ENCODE results near the gene APLP2.
"Not testable (repeated sequence)": the region's sequence is repeated elsewhere in the genome, so short reads cannot be mapped to it uniquely, and the experiment has no call there.

APLP2 gene

DNA sequence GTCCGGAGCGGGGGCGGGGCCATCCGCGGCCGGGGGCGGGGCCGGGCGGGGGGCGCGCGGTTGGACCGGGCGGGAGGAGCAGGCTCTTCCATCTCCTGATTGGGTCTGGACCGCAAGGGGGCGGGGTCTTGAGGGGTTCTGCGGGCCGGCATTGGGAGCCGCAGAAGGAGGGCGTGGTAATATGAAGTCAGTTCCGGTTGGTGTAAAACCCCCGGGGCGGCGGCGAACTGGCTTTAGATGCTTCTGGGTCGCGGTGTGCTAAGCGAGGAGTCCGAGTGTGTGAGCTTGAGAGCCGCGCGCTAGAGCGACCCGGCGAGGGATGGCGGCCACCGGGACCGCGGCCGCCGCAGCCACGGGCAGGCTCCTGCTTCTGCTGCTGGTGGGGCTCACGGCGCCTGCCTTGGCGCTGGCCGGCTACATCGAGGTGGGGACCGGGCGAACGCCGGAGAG lies at the start of gene APLP2:
Gene APLP2, plus strand, starts transcription at position 236 of the 450 bp plus-strand sequence. Its CDS starts 84 bp downstream, at position 320.
- DNase-seq (ENCODE audit: low spot score), result peak; percentile 99

DNA sequence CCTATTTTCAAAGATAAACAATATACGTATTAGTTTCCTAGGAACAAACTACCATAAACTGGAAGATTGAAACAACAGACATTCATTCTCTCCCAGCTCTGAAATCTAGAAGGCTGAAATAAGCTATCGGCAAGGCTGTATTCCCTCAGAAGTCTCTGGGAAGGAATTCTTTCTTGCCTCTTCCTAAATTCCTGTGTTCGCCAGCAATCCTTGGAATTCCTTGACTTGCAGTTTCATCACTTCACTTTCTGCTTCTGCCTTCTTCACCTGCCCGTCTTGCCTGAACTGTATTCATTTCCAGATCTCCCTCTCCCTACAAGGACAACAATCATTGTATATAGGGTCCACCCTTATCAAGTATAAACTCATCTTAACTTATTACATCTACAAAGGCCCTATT lies 49.4 kb upstream of the APLP2 start:
- no peak for DNase-seq (ENCODE audit: low spot score)

DNA sequence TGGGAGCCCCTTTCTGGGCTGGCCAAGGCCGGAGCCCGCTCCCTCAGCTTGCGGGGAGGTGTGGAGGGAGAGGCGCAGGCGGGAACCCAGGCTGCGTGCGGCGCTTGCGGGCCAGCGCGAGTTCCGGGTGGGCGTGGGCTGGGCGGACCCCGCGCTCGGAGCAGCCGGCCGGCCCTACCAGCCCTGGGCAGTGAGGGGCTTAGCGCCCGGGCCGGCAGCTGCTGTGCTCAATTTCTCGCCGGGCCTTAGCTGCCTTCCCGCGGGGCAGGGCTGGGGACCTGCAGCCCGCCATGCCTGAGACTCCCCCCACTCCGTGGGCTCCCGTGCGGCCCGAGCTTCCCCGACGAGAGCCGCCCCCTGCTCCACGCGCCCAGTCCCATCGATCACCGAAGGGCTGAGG lies 48.1 kb upstream of the APLP2 start:
- DNase-seq (ENCODE audit: low spot score), result not testable (repeated sequence)

DNA sequence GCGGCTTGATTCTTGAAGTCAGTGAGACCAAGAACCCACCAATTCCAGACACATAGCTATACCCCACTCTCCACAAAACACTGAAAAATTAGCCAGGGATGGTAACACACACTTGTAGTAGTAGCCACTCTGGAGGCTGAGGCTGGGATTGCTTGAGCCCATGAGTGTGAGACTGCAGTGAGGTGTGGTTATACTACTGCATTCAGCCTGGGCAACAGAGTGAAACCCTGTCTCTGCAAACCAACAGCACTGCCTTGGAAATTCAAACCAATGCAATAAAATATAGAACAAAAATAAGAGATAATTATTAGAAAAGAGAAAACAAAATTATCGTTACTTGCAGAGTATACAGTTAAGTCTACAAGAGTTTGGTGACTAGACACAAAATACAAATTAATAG lies 46.9 kb upstream of the APLP2 start:
- DNase-seq (ENCODE audit: low spot score), result no peak

DNA sequence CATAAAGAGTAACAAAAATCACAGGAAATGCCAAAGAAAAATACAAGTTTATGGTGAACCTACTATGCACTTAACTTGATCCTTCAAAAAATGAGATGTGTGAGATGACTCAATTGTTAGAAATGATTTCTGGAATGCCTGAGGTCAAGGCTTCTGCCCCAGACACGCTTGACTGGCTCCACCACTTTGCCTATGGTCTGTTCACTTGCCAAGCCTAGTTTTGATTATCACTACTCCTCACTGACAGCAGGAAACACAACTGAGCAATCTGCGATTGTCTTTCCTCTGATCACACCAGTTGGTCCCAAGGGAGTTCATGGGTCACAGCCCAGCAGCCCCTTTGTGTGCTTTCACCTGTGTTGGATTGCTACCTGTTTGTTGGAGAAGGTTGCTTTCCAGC lies 46.5 kb upstream of the APLP2 start:
- DNase-seq (ENCODE audit: low spot score), result no peak

DNA sequence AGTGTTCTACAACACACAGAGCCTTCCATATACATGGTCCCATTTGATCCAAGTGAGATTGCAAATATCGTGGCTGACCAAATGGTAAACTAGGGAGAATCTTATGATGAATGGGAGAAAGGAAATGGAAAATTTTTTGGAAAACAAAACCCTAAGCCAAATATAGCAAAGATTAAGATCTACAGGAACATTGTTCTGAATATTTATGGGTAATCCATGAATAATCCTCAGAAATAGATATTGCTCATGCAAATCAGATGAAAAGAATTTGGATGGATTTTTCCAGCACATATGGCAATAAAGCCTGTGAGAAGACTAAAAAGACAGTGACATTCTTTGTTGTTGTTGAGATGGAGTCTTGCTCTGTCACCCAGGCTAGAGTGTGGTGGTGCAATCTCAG lies 45.3 kb upstream of the APLP2 start:
- DNase-seq (ENCODE audit: low spot score), result no peak

DNA sequence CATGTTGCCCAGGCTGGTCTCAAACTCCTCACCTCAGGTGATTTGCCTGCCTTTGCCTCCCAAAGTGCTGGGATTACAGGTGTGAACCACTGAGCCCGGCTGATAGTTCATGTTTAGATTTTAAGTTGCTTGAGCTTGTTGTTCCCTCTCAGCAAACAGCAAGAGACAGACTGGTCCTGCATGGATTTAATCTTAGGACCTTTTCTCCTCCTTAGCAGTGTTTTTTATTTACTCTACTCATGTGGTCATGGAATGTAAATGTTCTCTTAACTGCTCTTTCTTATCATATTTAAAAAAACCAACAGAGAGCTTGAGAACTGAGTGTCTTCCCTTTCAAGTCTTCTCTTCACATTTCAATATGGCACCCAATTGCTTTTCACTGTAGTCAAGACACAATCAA lies 44.3 kb upstream of the APLP2 start:
- no peak for DNase-seq (ENCODE audit: low spot score)

DNA sequence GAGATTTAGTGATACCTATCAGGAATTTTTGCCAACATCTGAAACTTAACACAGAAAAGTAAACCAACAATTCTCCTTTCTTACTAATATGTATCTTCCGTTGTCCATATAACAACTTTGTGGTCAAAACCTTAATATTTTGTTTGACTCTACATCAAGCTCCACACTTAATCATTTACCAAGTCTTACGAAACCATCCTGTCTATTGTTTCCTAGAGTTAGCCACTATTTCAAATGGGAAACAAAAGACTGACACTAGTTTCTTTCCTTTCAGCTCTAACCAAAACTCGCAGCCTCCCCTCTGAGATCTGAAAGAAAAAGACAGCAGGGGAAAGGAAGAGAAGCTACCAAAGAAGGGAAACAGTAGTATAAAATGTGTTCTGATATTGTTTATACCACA lies 40.6 kb upstream of the APLP2 start:
- no peak for DNase-seq (ENCODE audit: low spot score)

DNA sequence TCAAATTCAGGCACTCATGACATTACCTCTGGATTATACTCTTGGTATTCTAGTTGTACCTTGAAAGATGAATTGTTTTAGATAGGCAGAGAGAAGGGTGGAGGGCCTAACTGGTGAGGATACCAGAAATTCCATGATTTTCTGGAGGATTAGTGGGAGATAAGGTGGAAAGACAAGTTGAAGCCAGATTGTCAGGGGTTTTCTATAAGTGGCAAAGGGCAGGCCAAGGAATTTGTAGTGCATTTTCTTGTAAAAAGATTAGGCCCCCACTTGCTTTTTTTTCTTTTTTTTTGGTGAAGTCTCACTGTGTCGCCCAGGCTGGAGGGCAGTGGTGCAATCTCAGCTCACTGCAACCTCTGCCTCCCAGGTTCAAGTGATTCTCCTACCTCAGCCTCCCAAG lies 38.6 kb upstream of the APLP2 start:
- DNase-seq (ENCODE audit: low spot score), result no peak

DNA sequence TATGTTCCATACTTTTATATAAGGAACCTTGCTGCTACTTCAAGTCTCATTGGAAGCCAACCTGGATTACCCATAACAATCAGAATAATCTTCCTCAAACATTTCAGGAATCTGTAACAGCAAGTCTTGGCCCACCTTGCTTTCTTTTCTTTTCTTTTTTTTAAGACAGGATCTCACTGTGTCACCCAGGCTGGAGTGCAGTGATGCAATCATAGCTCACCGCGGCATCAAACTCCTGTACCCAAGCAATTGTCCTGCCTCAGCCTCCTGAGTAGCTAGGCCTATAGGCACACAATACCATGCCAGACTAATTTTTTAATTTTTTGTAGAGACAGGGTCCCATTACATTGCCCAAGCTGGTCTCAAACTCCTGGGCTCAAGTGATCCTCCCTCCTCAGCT lies 37.7 kb upstream of the APLP2 start:
- DNase-seq (ENCODE audit: low spot score), result no peak

DNA sequence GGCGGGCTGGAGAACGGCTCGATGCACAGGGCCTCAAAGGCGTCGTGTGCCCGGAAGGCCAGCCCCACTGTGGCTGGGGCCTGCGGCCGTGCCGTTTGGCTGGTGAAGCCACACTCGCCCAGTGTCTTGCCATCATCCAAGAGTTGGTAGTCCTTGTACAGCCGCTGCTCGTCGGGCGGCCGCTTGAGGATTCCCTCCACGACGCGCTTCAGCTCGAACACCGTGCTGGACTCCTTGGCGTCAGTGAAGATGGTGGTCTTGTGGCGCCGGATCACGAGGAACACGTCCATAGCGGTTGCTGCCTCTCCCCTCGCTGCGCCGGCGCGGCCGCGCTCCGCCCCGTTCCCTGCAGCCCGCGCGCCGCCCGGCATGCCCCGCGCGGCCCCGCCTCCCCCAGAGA lies 36.8 kb upstream of the APLP2 start:
- no peak for DNase-seq (ENCODE audit: low spot score)

DNA sequence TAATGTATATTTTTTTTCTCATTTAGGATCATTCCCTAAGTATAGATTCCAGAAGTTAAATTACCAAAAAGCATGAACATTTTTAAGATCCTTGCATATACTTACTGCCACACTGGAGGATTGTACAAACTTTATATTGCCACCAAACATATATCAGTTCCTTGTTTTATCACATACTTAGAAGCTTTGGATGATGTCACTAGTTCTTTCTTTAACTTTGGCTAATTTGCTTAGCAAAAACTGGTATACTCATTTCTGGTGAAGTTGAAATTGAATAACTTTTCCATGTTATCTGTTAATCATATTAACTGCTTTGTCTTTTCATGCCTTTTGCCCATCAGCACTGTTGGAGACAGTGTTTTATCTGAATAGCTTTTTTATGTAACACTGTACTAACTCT lies 35.5 kb upstream of the APLP2 start:
- no peak for DNase-seq (ENCODE audit: low spot score)

DNA sequence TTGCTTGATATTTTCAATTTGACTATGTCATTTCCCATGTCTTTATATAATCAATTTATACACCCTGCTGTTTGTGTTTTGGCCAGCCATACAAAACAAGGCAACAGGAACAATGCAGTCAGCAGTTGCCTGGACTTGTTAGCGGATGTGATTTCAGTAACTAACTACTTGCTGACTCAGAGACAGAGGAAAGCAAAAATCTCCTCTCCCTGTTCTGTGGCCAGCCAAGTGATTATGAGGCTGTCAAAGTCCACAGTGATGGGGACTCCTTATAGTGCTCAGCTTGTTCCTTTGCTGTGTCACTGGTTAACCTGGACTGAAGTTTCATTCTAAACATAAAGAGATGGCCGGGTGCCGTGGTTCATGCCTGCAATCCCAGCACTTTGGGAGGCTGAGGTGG lies 32.6 kb upstream of the APLP2 start:
- no peak for DNase-seq (ENCODE audit: low spot score)

DNA sequence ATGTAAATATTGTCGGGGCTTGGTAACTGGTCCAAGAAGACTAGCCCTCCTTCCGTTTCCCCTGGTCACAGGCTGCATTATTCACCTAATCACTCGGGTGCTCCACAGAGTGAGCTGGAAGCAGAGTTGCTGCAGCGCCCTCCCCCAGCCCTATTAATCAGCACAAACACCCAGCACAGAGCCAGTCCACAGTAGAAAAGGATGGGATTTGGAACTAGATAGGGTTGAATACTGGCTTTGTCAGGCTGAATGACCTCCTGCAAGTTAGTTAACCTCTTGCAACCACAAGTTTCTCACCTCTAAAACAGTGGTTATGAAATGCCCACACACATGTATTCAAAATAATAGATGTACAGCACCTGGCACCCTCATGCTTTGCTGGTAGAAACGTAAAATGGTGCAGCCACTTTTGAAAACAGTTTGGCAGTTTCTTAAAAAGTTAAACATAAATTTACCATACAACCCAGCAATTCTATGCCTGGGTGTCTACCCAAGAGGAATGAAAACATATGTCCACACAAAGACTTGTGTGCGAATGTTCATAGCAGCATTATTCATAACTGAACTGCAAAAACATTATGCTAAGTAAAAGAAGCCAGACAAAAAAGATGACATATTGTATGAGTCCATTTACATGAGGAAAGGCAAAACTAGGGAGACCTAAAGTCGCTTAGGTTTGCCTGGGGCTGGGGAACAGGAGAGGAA lies 31.7 kb upstream of the APLP2 start:
- no peak for DNase-seq (ENCODE audit: low spot score)

DNA sequence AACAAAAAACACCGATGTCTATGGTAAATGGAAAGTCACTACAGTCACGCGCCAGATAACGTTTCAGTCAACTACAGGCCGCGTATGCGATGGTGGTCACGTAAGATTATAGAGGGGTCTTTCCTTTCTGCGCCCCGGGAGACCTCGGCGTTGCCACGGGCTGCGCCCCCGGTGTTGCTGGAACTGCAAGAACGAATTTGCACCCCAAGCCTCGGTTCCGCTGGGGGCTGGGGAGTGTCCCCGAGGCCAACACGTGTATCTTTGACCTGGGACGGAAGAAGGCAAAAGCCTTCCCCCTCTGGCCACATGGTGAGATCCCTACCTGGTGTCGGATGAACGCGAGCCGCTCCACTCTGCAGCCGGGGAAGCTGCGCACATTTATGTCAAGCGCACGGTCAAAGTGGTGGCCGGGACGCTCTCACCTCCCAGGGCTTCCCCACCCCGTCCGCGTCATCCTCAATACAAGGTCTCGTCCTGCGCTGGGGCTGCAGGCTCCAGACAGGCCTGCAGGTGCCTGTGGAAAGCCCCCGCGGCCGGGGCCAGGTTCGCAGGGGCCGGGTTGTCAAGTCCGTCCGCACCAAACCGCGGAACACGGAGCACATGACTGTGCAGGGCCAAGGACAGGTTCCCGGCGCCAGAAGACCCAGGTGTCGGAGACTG lies 29.3 kb upstream of the APLP2 start:
- DNase-seq (ENCODE audit: low spot score), result no peak

DNA sequence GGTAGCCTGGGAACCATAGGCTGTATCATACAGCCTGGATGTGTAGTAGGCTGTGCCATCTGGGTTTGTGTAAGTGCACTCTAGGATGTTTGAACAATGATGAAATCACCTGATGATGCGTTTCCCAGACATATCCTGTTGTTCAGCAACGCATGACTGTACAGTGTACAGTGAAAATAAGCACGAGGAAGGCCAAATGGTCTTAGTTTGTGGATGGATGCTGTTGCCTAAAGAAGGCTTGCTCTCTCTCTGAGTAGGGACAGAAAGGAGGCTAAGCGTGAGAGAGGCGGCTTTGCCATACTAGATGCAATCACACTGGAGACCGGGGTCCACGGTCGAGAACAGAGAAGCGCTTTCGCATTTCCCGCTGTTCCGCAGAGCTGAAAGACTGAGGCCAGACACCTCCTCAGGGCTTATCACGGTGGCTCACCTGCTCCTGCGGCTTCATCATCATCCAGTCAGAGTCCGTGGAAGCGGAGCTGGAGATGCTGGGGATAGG lies 27.6 kb upstream of the APLP2 start:
- DNase-seq (ENCODE audit: low spot score), result no peak

DNA sequence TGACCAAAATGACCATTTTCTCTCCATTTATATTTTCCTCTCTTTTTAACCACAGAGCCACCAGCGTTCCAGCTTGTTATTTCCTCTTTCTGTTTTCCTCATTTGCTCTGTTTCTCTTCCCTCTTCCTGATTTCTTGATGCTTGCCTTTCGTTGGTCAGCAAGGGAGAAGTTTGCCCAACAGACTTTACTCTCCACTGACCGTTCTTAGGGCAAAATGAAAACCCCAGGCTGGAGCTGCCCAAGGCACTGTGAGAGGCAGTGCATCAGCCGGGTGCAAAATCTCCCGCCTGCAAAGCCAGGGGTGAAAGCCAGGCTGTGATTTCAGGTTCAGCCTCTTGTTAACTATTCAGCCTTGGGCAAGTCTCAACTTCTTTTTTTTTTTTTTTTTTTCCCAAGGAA lies 26.1 kb upstream of the APLP2 start:
- DNase-seq (ENCODE audit: low spot score), result no peak

DNA sequence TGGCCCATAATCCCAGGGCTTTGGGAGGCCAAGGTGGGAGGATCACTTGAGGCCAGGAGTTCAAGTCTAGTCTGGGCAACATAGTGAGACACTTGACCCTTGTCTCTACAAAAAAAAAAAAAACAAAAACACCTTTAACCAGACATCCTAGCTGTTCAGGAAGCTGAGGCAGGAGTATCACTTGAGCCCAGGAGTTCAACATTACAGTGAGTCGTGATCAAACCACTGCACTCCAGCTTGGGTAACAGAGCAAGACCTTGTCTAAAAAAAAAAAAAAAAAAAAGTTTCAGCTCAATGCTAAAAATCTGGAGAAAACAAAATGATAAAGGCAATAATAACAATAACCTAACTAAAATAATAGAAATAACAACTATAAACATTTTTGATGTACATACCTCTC lies 22.6 kb upstream of the APLP2 start:
- DNase-seq (ENCODE audit: low spot score), result no peak

DNA sequence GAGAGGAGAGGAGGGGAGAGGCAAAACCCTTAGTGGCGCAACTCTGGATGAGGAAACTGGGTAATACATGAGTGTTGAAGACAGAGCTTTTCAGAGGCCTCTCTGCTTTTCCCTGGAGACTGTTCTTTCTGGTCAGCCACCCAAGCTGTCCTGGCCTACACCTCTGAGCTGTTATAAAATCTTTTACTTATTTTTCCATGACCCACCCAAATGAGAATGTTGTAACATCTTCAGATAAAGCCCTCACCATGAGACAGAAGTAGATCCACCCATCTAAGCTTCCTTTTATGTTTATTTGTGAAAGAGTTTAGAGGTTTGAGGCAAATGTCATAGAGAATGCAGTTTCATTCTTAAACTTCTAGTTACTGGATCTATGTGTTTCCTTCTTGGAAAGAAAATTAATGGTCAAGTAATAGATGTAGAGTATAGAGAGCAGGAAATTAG lies 20.3 kb upstream of the APLP2 start:
- DNase-seq (ENCODE audit: low spot score), result no peak

DNA sequence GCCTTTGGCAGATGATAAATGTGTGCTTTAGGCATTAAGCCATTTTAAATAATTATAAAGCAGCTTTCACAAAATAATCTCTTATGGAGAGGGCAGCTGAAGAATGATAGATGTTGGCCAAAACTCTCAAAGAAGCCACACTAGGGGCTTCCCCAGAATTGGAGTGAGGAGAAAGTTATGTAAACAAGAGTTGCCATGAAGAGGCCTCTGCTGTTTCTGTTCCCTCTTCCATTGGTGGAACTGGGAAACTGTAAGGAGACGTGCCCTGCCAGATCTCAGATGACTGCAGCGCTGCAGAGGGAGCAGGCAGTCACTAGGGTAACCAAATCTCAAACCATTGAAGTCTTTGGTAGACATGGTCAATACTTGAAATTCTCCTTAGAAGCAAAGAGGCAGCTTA lies 19.4 kb upstream of the APLP2 start:
- no peak for DNase-seq (ENCODE audit: low spot score)

DNA sequence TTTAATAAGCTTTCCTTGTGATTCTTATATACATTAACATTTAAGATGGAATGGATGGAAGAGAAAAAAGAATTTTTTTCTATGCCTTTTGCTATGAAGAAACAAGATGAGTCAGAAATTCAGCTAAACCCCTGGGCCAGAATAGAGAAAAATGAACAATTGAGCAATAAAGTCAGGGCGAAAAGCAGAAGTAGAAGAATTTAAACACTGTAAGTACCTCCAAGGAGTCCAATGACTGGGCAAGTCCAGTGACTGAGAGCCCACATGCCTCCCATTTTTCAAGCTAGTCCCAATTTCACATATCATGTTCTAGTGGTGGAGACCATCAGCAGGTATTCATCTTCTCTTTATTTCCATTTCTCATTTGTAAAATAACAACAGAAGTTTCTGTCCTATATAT lies 18.6 kb upstream of the APLP2 start:
- DNase-seq (ENCODE audit: low spot score), result no peak

DNA sequence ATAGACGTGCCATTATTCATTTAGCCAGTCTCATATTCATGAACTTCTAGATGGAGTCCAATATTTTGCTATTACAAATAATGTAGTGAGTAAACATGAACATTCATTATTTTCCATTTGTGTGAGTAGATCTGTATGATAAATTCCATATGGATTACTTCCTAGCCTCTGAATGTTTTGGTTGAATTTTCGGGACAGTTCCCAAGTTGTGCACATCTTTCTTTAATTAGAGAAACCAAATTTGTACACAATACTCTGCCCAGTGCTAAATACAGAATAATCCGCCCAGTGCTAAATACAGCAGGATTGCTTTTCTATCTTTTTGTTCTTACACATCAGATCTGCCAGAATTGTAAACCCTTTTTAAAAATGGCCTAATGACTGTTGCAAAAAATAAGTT lies 17.1 kb upstream of the APLP2 start:
- no peak for DNase-seq (ENCODE audit: low spot score)

DNA sequence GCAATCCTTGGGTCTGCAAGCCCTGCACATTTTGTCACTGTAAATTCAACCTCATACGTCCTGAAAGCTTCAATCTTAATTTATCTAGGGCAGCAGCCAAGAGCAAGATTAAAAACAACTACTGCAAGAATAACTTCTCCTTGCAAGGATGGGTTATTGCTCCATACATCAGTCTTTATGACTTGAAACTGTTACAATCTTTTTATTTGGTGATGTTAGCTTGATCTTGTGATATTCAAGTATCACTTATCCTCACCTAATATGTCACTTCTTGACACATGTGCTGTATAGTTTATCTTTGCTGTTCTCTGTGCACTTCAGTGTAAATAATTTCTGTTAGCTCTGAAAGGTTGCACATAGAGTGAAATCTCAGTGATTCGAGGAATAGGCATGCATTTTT lies 14.7 kb upstream of the APLP2 start:
- no peak for DNase-seq (ENCODE audit: low spot score)

DNA sequence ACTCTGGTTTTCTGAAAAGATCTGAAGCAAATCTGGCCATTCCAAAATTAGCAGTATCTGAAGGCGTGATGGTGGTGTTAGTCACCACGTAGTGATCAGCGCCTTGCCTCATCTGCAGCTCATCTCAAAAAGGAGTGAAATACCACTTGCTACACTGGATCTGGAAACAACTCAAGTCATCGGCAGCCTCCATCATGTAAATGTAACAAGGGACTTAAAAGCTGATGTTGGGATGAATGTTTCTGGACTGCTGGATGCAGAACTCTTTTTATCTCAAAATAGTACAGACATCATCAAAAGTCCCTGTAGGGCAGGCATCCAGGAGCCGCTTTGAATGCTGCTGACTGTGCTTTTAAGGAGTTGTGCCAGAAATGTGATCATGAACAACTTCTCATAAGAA lies 14.1 kb upstream of the APLP2 start:
- no peak for DNase-seq (ENCODE audit: low spot score)
